Right atrium auricular region (tissue), 2 donors: ENCODE measurements around the gene CASD1. TPM values are rescaled to one million over a fixed set of nuclear protein-coding genes. Genes with fewer than 3 reads are reported as not detected.

Experiments used
- DNase-seq: peaks from one replicate; pipeline ENCODE4 v3.0.0-alpha.2; 2019; ENCODE audit warnings: low spot score
- H3K27ac ChIP-seq, 2 donors: fragments of 200-600 bp; sonication (generic); 1 replicate in 1 of 2; 2 replicates in 1 of 2; pipeline ENCODE4 v1.5.1; 2016 to 2019
- H3K27me3 ChIP-seq, 2 donors: fragments of 200-600 bp; sonication (generic); one replicate each; pipeline versions ENCODE4 v1.5.1 to v1.6.0; 2017 to 2019
- H3K36me3 ChIP-seq: fragments of 200-600 bp; sonication (generic); one replicate; pipeline ENCODE4 v1.5.1; 2016
- H3K4me1 ChIP-seq, 2 donors: fragments of 200-600 bp; sonication (generic); one replicate each; pipeline versions ENCODE4 v1.5.1 to v1.6.0; 2017 to 2019
- H3K4me3 ChIP-seq, 2 donors: fragments of 200-600 bp; sonication (generic); 1 replicate in 1 of 2; 2 replicates in 1 of 2; pipeline ENCODE4 v1.5.1; 2017 to 2019; ENCODE audit warnings: mild to moderate bottlenecking in 1 of 2, moderate library complexity in 1 of 2
- H3K9me3 ChIP-seq, 2 donors: fragments of 200-600 bp; sonication (generic); one replicate each; pipeline ENCODE4 v1.5.1; 2019
- CTCF ChIP-seq, 2 donors: fragments of 200-600 bp; sonication (generic); IDR thresholded peaks; one replicate each; pipeline ENCODE4 v1.5.1; 2019; ENCODE audit warnings: antibody characterized with exemption in 2 of 2
- total RNA-seq, 2 donors: library from RNA; depleted of rRNA; stranded (reverse); fragments of >200 nt; gene quantifications; one replicate each; pipeline ENCODE4 v1.1.0, GENCODE V29; 2016

CASD1 gene
- total RNA-seq, 2 donors from 2014 or later = 15.6 to 25.5 TPM

GRCh38 chr7:94477878-94478277, 31.7 kb upstream of the CASD1 start:
- Histone ChIP-seq H3K36me3 (no peaks in the 10 kb centered on the region), H3K27ac (no peak overlapping the region), H3K9me3 (no peaks in the 10 kb centered on the region), H3K27me3 (no peaks in the 10 kb centered on the region), H3K4me3 (no peak overlapping the region), H3K4me1 (no peaks in the 10 kb centered on the region)
- no peak for TF ChIP-seq CTCF (IDR thresholded peaks at IDR 0.05)
- no peak for DNase-seq

GRCh38 chr7:94478648-94479214, 30.9 kb upstream of the CASD1 start:
- Histone ChIP-seq H3K4me3 (no peak overlapping the region), H3K27ac (no peak overlapping the region), H3K36me3 (no peaks in the 10 kb centered on the region), H3K27me3 (no peaks in the 10 kb centered on the region), H3K4me1 (no peaks in the 10 kb centered on the region), H3K9me3 (no peaks in the 10 kb centered on the region)
- no peak for DNase-seq
- TF ChIP-seq CTCF (IDR thresholded peaks at IDR 0.05) = no peak

- no peaks in the 10 kb centered on the region for H3K36me3 ChIP-seq
- H3K4me3 ChIP-seq = no peak overlapping the region
- H3K27me3 ChIP-seq = no peaks in the 10 kb centered on the region
- no peaks in the 10 kb centered on the region for H3K4me1 ChIP-seq
- H3K9me3 ChIP-seq = no peaks in the 10 kb centered on the region
- DNase-seq = no peak
- no peak overlapping the region for H3K27ac ChIP-seq
- TF ChIP-seq CTCF (IDR thresholded peaks at IDR 0.05) = no peak
Observed at GRCh38 chr7:94481279-94481678, 28.3 kb upstream of the CASD1 start.

GRCh38 chr7:94482796-94483195, 26.8 kb upstream of the CASD1 start:
- H3K9me3 ChIP-seq = no peaks in the 10 kb centered on the region
- H3K27ac ChIP-seq = no peak overlapping the region

GRCh38 chr7:94483843-94484242, 25.8 kb upstream of the CASD1 start:
- DNase-seq = no peak
- no peaks in the 10 kb centered on the region for H3K27me3 ChIP-seq
- H3K4me3 ChIP-seq = no peak overlapping the region
- no peaks in the 10 kb centered on the region for H3K36me3 ChIP-seq
- H3K4me1 ChIP-seq = no peaks in the 10 kb centered on the region
- no peaks in the 10 kb centered on the region for H3K9me3 ChIP-seq
- TF ChIP-seq CTCF (IDR thresholded peaks at IDR 0.05) = no peak
- H3K27ac ChIP-seq = no peak overlapping the region

More at GRCh38 chr7:94482796-94483195, 26.8 kb upstream of the CASD1 start:
- DNase-seq = no peak
- Histone ChIP-seq H3K36me3 (no peaks in the 10 kb centered on the region), H3K4me1 (no peaks in the 10 kb centered on the region), H3K4me3 (no peak overlapping the region), H3K27me3 (no peaks in the 10 kb centered on the region)
- no peak for TF ChIP-seq CTCF (IDR thresholded peaks at IDR 0.05)

- H3K36me3 ChIP-seq = no peaks in the 10 kb centered on the region
- no peaks in the 10 kb centered on the region for H3K4me1 ChIP-seq
- no peak for TF ChIP-seq CTCF (IDR thresholded peaks at IDR 0.05)
- H3K9me3 ChIP-seq = no peaks in the 10 kb centered on the region
- H3K27me3 ChIP-seq = no peaks in the 10 kb centered on the region
- no peak overlapping the region for H3K4me3 ChIP-seq
- H3K27ac ChIP-seq = no peak overlapping the region
- DNase-seq = no peak
Observed at GRCh38 chr7:94486216-94486615, 23.4 kb upstream of the CASD1 start.
